Activated CD4-positive, alpha-beta memory T cell treated with anti-CD3 and anti-CD28 coated beads for 36 hours (primary cell): ENCODE results near the gene WDR76. TPM values are rescaled to one million over a fixed set of nuclear protein-coding genes. Genes with fewer than 3 reads are reported as not detected.
"Not testable (repeated sequence)": the region's sequence is repeated elsewhere in the genome, so short reads cannot be mapped to it uniquely, and the experiment has no call there.

Experiments
- CTCF ChIA-PET: fragments of 350-600 bp; sonication (Branson Sonifier 250); formaldehyde crosslinking; loops from one replicate; lab custom pipeline; 2021; ENCODE audit warnings: antibody characterized with exemption, inconsistent platforms; lab: Charles Lee
- POLR2A ChIA-PET: fragments of 350-600 bp; sonication (Branson Sonifier 250); formaldehyde crosslinking; loops from one replicate; lab custom pipeline; 2021; ENCODE audit warnings: antibody characterized with exemption; lab: Charles Lee
- DNase-seq: peaks from one replicate; pipeline ENCODE4 v3.0.0-alpha.2; 2020
- H3K27ac Mint-ChIP-seq: one replicate; pipeline ENCODE4 v1.8.0; 2021; ENCODE audit warnings: mixed read lengths
- H3K27me3 Mint-ChIP-seq: one replicate; pipeline ENCODE4 v1.8.0; 2021; ENCODE audit warnings: mixed read lengths
- H3K36me3 Mint-ChIP-seq: one replicate; pipeline ENCODE4 v1.8.0; 2021; ENCODE audit warnings: mixed read lengths
- H3K4me1 Mint-ChIP-seq: one replicate; pipeline ENCODE4 v1.8.0; 2021; ENCODE audit warnings: low read depth, mixed read lengths
- H3K4me3 Mint-ChIP-seq: one replicate; pipeline ENCODE4 v1.8.0; 2021; ENCODE audit warnings: mild to moderate bottlenecking, mixed read lengths
- H3K9me3 Mint-ChIP-seq: one replicate; pipeline ENCODE4 v1.8.0; 2021; ENCODE audit warnings: mixed read lengths
- intact Hi-C: fragments of 100-400 bp; cut with micrococcal nuclease; formaldehyde crosslinking; loops from one replicate; pipeline ENCODE4 v1.15.1; 2023
- total RNA-seq, 2 experiments: library from RNA; stranded (reverse); gene quantifications; one replicate each; pipeline ENCODE4 v1.2.3, GENCODE V29; 2021

The WDR76 gene
- total RNA-seq, 2 experiments from 2014 or later, result 89.9 to 93.2 TPM

DNA sequence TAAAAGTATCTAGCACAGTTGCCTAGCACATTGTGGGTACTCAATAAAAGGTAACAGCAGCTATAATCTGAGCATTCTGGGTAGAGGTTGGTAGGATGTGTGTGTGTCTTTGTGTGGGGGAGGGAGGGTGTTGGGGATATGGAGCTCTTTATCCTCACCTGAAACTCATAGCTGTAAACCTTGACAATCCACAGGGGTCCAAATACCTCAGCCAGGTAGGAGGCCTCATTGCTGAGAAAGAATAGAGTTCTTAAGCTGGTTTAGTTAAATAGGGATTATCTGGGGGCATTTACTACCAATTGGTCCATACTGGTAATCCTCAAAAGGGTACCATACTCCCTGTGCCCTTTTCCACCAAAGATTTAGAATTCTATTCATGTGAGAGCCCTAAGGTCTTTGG is 30.8 kb upstream of the WDR76 start:
- Mint-ChIP-seq H3K27ac (no peak overlapping the region), H3K9me3 (no peaks in the 10 kb centered on the region), H3K27me3 (no peaks in the 10 kb centered on the region), H3K4me1 (peaks cover 63% of the 10 kb centered on the region), H3K36me3 (peaks cover 72% of the 10 kb centered on the region), H3K4me3 (no peak overlapping the region)
- CTCF ChIA-PET, result no interaction called here
- DNase-seq, result no peak
- POLR2A ChIA-PET, result interaction anchor here (1.0 kb wide), 1 partner anchor 19 kb away, joined by 4 read pairs; the partner anchor contains the start of gene ELL3
- intact Hi-C loops, result no loop called here

DNA sequence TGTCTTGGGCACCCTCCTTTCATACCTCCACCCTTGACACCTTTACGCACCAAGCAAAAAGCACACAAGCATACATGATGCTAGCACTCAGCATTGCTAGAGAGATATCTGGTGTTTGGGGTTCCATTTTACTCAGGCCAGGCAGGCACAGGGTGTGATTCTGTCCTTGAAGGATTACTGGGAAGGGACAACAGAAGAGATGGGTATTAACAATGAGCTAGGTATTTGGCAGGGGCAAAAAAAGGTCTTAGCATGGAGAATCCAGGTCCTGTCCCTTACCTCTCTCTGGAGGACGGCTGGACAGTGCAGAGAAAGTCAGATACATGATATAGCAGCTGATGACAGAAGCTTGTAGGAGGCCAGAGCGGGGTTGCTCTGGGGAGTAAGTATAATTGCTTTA is 30.2 kb upstream of the WDR76 start:
- POLR2A ChIA-PET, result interaction anchor here (1.0 kb wide), 1 partner anchor 20 kb away, joined by 4 read pairs; the partner anchor contains the start of gene ELL3
- H3K27ac Mint-ChIP-seq, result no peak overlapping the region
- peaks cover 65% of the 10 kb centered on the region for H3K4me1 Mint-ChIP-seq
- DNase-seq, result no peak
- no peak overlapping the region for H3K4me3 Mint-ChIP-seq
- H3K9me3 Mint-ChIP-seq, result no peaks in the 10 kb centered on the region
- CTCF ChIA-PET, result no interaction called here
- H3K27me3 Mint-ChIP-seq, result no peaks in the 10 kb centered on the region
- peaks cover 78% of the 10 kb centered on the region for H3K36me3 Mint-ChIP-seq
- intact Hi-C loops, result no loop called here

DNA sequence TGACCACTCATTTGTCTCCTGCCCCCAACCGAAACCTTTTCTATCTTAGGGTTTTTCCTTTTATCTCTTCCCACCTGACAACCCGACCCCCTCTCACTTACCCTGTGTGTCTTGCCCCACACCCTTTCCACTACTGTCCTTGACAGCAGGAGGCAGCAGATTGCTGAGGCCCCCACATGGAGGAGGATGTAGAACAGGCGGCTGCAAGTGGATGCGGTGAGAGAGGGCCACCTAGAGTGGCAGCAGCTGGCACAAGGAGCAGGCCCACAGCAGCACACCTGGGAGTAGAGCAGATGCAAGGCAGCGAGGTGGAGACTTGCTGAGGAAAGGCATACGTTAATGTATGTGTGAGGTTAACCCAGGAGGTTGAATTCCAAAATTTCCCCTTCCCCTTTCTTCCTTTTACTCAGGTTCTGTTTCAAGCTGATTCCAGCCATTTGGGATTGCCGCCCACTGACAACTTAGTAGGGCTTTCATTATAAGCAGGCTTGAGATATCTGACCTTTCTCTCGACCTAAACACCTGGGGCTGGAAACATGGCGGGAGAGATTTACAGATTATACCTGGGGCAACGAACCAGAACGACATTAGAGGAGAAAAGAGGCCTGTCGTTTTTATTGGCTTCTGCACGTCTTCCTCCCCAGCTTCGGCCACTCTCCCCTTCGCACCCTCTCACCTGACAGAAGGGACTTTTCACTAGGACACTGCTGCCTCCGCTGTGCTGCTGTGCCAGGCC is 27.4 kb upstream of the WDR76 start:
- no peaks in the 10 kb centered on the region for H3K9me3 Mint-ChIP-seq
- POLR2A ChIA-PET, result interaction anchor here (1.4 to 1.6 kb wide), 2 partner anchors 22 to 28 kb away, joined by 6 read pairs; partner anchors contain the start of genes ELL3 and WDR76
- CTCF ChIA-PET, result interaction anchor here (2.6 kb wide), 1 partner anchor 22 kb away, joined by 10 read pairs; the partner anchor contains the start of gene ELL3
- no peak overlapping the region for H3K4me3 Mint-ChIP-seq
- peaks cover 64% of the 10 kb centered on the region for H3K36me3 Mint-ChIP-seq
- peaks cover 55% of the 10 kb centered on the region for H3K4me1 Mint-ChIP-seq
- peak overlapping the region; percentile 87 for H3K27ac Mint-ChIP-seq
- intact Hi-C loops, result no loop called here
- H3K27me3 Mint-ChIP-seq, result no peaks in the 10 kb centered on the region
- DNase-seq, result no peak

DNA sequence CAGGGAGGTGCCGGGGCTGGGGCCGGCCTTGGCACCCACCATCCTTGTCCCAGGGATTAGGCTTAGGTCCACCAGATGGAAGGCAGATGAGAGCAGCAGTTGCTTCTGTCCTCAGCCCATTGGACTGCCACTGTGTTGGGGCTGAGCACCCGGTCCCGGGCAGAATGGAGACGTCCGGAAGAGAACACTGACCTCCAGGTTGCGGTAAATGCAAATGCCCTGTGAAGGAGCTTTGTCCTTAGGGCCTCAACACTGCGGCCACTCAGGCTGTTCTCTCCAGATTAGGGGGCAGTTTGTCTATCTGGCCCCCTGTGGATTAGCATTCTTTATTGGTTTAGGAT is 26.9 kb upstream of the WDR76 start, which contains the start of gene SERINC4:
TSS of gene SERINC4 (minus strand) at position 276 of the 341 bp plus-strand sequence. CDS start at position 42, 234 bp downstream.
- Mint-ChIP-seq H3K9me3 (no peaks in the 10 kb centered on the region), H3K4me1 (peaks cover 50% of the 10 kb centered on the region), H3K4me3 (peak within 1 kb of the TSS; percentile 99), H3K27me3 (no peaks in the 10 kb centered on the region), H3K27ac (peak within 1 kb of the TSS; percentile 87), H3K36me3 (peaks cover 61% of the 10 kb centered on the region)
- CTCF ChIA-PET, result interaction anchor here (1.0 to 2.6 kb wide), 2 partner anchors 23 to 32 kb away, joined by 3 to 10 read pairs; partner anchors contain the start of gene ELL3
- DNase-seq, result no peak
- POLR2A ChIA-PET, result interaction anchor here (0.5 to 1.8 kb wide), 7 partner anchors 8 to 55 kb away, joined by 3 to 17 read pairs (median 6); partner anchors contain the start of genes ELL3, MFAP1, SERF2 and WDR76
- intact Hi-C loops, result loop anchor here (1.0 kb wide), 2 partner anchors 8 to 24 kb away; partner anchors contain the start of genes MFAP1 and SERF2

DNA sequence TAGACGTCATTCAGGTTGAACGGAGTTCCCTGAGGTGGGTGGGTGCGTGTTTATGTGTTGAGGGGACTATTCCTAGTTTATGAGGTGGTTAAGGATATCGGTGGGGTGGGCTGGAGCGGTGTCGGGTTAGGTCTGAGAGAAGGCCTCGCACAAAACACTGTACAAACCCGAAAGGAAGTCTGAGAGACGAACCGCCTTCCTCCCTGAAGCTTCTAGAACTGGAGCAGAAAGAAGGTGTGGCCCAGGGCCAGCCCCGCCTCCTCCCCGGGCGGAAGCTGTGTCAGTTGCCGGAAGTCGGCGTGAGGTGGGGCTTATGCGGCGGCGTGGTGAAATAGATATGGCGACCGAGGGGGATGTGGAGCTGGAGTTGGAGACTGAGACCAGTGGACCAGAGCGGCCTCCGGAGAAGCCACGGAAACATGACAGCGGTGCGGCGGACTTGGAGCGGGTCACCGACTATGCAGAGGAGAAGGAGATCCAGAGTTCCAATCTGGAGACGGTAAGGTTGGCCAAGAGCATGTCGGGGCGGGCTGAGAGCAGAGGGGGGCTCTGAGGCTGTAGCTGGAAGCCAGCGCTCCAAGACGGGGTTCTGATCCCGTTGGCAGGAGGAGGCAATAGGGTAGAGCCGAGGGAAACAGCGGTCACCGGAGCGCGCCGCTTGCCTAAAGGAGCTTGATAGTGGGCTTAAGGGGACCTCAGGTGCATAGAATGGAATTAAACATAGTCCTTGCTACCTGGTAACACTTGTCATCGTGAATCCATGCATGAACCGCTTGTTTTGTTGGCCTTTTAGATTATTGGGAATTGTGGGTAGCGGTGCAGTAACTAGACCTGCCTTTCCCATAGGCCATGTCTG is 26.3 kb upstream of the WDR76 start, which contains the start of gene HYPK:
TSS of gene HYPK (plus strand) at position 314 of the 856 bp plus-strand sequence. CDS start at position 338, 24 bp downstream.
- peaks cover 56% of the 10 kb centered on the region for H3K36me3 Mint-ChIP-seq
- H3K9me3 Mint-ChIP-seq, result no peaks in the 10 kb centered on the region
- intact Hi-C loops, result loop anchor here (1.0 kb wide), 2 partner anchors 8 to 24 kb away; partner anchors contain the start of genes MFAP1 and SERF2

DNA sequence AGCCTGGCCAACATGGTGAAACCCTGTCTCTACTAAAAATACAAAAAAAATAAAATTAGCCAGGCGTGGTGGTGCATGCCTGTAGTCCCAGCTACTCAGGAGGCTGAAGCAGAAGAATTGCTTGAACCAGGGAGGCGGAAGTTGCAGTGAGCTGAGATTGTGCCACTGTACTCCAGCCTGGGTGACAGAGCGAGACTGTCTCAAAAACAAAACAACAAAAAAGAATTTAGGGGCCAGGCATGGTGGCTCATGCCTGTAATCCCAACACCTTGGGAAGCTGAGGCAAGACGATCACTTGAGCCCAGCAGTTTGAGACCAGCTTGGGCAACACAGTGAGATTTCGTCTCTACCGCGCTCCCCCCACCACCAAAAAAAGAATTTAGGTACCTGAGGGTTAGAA is 24.1 kb upstream of the WDR76 start:
- CTCF ChIA-PET, intact Hi-C loops: not testable (repeated sequence)
- POLR2A ChIA-PET, result interaction anchor here (1.3 kb wide), 1 partner anchor 10 kb away, joined by 5 read pairs; no protein-coding TSS in a partner anchor

More for the DNA sequence above, 26.3 kb upstream of the WDR76 start, which contains the start of gene HYPK:
- H3K4me3 Mint-ChIP-seq, result peak within 1 kb of the TSS; percentile 99
- peak; percentile 95 for DNase-seq
- no peaks in the 10 kb centered on the region for H3K27me3 Mint-ChIP-seq
- ChIA-PET CTCF (interaction anchor here (0.8 to 2.6 kb wide), 3 partner anchors 12 to 32 kb away, joined by 3 to 10 read pairs (median 3); partner anchors contain the start of gene ELL3), POLR2A (interaction anchor here (0.5 to 1.8 kb wide), 8 partner anchors 8 to 55 kb away, joined by 3 to 17 read pairs (median 6); partner anchors contain the start of genes ELL3, MFAP1, SERF2 and WDR76)
- H3K27ac Mint-ChIP-seq, result peak within 1 kb of the TSS; percentile 87
- H3K4me1 Mint-ChIP-seq, result peaks cover 45% of the 10 kb centered on the region

DNA sequence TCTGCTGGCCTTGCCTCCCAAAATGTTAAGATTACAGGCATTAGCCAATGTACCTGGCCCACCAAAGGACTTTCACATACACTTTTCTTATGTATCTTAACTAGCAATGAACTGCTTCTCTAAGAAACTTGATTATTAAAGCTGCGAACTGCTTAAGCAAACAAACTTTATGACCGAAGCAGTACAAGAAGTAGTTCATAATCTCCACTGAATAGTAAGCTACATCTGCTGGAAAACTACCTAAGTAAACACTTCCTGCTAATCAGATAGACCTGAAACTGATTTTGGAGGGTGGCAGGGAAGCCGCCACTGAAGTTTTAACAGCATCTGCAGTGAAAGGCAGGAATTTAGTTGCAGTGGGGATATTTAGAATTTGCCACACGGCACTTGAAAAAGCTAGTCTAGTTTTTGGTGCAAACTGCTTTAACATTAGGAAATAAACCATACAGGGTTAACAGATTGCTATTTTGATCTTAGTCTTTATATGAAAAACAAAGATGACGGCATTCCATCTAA is 18.3 kb upstream of the WDR76 start:
- CTCF ChIA-PET, result no interaction called here
- peaks cover 48% of the 10 kb centered on the region for H3K36me3 Mint-ChIP-seq
- DNase-seq, result no peak
- no peak overlapping the region for H3K27ac Mint-ChIP-seq
- H3K9me3 Mint-ChIP-seq, result no peaks in the 10 kb centered on the region
- no peak overlapping the region for H3K4me3 Mint-ChIP-seq
- no peaks in the 10 kb centered on the region for H3K27me3 Mint-ChIP-seq
- peaks cover 3% of the 10 kb centered on the region for H3K4me1 Mint-ChIP-seq
- intact Hi-C loops, result no loop called here
- POLR2A ChIA-PET, result no interaction called here

More for the DNA sequence above, 24.1 kb upstream of the WDR76 start:
- not testable (repeated sequence) for H3K9me3 Mint-ChIP-seq, H3K4me3 Mint-ChIP-seq, DNase-seq, H3K27me3 Mint-ChIP-seq
- Mint-ChIP-seq H3K4me1 (peaks cover 34% of the 10 kb centered on the region), H3K27ac (peak overlapping the region; percentile 33), H3K36me3 (peaks cover 60% of the 10 kb centered on the region)

DNA sequence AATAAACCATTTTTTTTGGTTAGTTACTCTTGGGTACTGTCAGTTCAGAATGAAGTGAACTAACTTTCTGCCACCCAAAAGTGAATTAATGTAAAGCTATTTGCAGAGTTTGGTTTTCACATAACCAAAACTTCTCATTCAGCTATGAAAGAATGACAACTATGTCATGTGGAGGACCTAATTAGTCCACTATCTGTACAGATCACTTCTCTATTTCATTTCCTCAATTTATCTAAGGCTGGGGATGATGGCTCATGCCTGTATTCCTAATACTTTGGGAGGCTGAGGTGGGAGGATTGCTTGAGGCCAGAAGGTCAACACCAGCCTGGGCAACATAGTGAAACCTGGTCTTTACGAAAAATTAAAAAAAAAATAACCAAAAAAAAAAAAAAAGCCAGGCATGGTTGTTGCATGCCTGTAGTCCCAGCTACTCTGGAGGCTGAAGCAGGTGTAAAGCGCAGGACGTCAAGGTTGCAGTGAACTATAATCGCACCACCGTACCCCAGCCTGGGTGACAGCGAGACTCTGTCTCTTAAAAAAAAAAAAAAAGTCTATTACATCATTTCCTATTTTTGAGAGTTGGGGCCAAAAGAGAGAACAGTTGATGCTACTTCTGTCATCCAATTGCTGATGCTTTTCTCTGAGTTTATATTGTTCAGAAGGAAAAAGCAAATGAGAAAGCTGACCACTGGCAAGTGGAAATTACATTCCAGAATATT is 17.7 kb upstream of the WDR76 start:
- H3K4me3 Mint-ChIP-seq, result no peak overlapping the region
- CTCF ChIA-PET, result no interaction called here
- POLR2A ChIA-PET, result no interaction called here
- H3K4me1 Mint-ChIP-seq, result peaks cover 3% of the 10 kb centered on the region
- H3K27me3 Mint-ChIP-seq, result no peaks in the 10 kb centered on the region
- H3K27ac Mint-ChIP-seq, result no peak overlapping the region
- intact Hi-C loops, result no loop called here
- H3K9me3 Mint-ChIP-seq, result no peaks in the 10 kb centered on the region
- DNase-seq, result no peak
- peaks cover 52% of the 10 kb centered on the region for H3K36me3 Mint-ChIP-seq

DNA sequence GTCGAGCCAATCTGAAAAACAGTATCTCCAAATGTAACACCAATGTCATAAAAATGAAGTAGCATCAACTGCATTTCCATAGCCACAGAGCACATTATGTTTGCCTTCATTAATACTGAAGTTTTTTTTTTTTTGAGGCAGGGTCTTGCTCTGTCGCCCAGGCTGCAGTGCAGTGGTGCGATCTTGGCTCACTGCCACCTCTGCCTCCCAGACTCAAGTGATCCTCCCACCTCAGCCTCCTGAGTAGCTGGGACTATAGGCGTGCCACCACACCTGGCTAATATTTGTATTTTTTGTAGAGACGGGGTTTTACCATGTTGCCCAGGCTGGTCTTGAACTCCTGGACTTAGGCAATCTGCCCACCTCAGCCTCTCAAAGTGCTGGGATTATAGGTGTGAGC is 11.7 kb upstream of the WDR76 start:
- intact Hi-C loops, CTCF ChIA-PET, H3K27me3 Mint-ChIP-seq, POLR2A ChIA-PET, H3K4me1 Mint-ChIP-seq, H3K4me3 Mint-ChIP-seq, H3K9me3 Mint-ChIP-seq, DNase-seq: not testable (repeated sequence)
- Mint-ChIP-seq H3K27ac (peak overlapping the region; percentile 1), H3K36me3 (peaks cover 37% of the 10 kb centered on the region)

DNA sequence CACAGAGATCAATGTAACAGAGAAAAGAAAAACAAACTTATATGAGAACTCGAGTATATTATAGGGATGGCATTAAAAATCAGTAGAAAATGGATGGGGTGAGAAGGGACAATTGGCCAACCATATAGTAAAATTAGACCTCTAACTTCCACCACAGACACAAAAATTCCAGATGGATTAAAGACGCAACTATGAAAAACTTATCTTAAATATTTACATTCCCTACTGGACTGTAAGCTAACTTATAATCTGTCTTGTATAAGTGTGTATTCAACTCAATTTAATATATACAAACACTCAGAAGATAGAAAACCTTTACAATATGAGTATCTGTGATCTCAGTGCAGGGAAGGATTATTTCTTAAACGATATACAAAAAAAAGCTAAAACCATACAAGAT is 5.3 kb upstream of the WDR76 start:
- no peaks in the 10 kb centered on the region for H3K9me3 Mint-ChIP-seq
- POLR2A ChIA-PET, result interaction anchor here (0.6 kb wide), 1 partner anchor 467 kb away, joined by 3 read pairs; the partner anchor contains the start of gene GOLM2
- H3K27me3 Mint-ChIP-seq, result no peaks in the 10 kb centered on the region
- peak overlapping the region; percentile 30 for H3K4me3 Mint-ChIP-seq
- intact Hi-C loops, result loop anchor here (5.0 to 10.0 kb wide), 5 partner anchors 463 to 1583 kb away; partner anchors contain the start of genes CTDSPL2, EIF3J and GOLM2
- DNase-seq, result no peak
- H3K4me1 Mint-ChIP-seq, result peaks cover 44% of the 10 kb centered on the region
- peak overlapping the region; percentile 29 for H3K27ac Mint-ChIP-seq
- H3K36me3 Mint-ChIP-seq, result peaks cover 16% of the 10 kb centered on the region
- CTCF ChIA-PET, result interaction anchor here (1.0 kb wide), 1 partner anchor 445 kb away, joined by 3 read pairs; no protein-coding TSS in a partner anchor
